Progenitor cell of endocrine pancreas (in vitro differentiated cells): Measurements from ENCODE around the gene SLC2A2. TPM values are rescaled to one million over a fixed set of nuclear protein-coding genes. Genes with fewer than 3 reads are reported as not detected.

Source experiments
- DNase-seq: peaks from one replicate; pipeline ENCODE4 v3.0.0; 2021; ENCODE audit warnings: low spot score; ENCODE audit not compliant: unreplicated experiment
- H3K27ac Mint-ChIP-seq: 2 replicates; pipeline ENCODE4 v1.8.0; 2021; ENCODE audit warnings: mild to moderate bottlenecking, moderate library complexity, mixed read lengths
- H3K27me3 Mint-ChIP-seq: 2 replicates; pipeline ENCODE4 v1.8.0; 2021; ENCODE audit warnings: mixed read lengths
- H3K36me3 Mint-ChIP-seq: 2 replicates; pipeline ENCODE4 v1.8.0; 2022; ENCODE audit warnings: mixed read lengths; ENCODE audit not compliant: insufficient read depth
- H3K4me1 Mint-ChIP-seq: 2 replicates; pipeline ENCODE4 v1.8.0; 2021; ENCODE audit warnings: low read depth, mixed read lengths
- H3K4me3 Mint-ChIP-seq: 2 replicates; pipeline ENCODE4 v1.8.0; 2021; ENCODE audit warnings: low read depth, mild to moderate bottlenecking, moderate library complexity, mixed read lengths
- H3K9me3 Mint-ChIP-seq: 2 replicates; pipeline ENCODE4 v1.8.0; 2021; ENCODE audit warnings: low read depth, mixed read lengths
- CTCF ChIP-seq: fragments of 200-600 bp; sonication (generic); IDR thresholded peaks from one replicate; pipeline ENCODE4 v1.5.0; 2021; ENCODE audit warnings: antibody characterized with exemption, mild to moderate bottlenecking; ENCODE audit not compliant: unreplicated experiment
- total RNA-seq: library from RNA; stranded (reverse); gene quantifications from 2 replicates; pipeline ENCODE4 v1.2.1, GENCODE V29; 2021

Gene SLC2A2
- total RNA-seq, 1 donor from 2014 or later = 1.5 TPM

GRCh38 chr3:171038342-171038741, 11.8 kb upstream of the SLC2A2 start:
- DNase-seq = no peak
- no peak overlapping the region for H3K4me3 Mint-ChIP-seq
- H3K4me1 Mint-ChIP-seq = peaks cover 14% of the 10 kb centered on the region
- no peaks in the 10 kb centered on the region for H3K9me3 Mint-ChIP-seq
- H3K27ac Mint-ChIP-seq = no peak overlapping the region
- no peaks in the 10 kb centered on the region for H3K36me3 Mint-ChIP-seq
- H3K27me3 Mint-ChIP-seq = peaks cover 3% of the 10 kb centered on the region
- TF ChIP-seq CTCF = no peak

GRCh38 chr3:171028779-171029232, 2.3 kb upstream of the SLC2A2 start:
- no peak for DNase-seq
- Mint-ChIP-seq H3K36me3 (no peaks in the 10 kb centered on the region), H3K4me3 (no peak overlapping the region), H3K4me1 (peaks cover 25% of the 10 kb centered on the region), H3K9me3 (no peaks in the 10 kb centered on the region), H3K27ac (no peak overlapping the region), H3K27me3 (peaks cover 3% of the 10 kb centered on the region)
- no peak for TF ChIP-seq CTCF

GRCh38 chr3:171028025-171028778, 1.7 kb upstream of the SLC2A2 start:
- H3K36me3 Mint-ChIP-seq = no peaks in the 10 kb centered on the region
- peaks cover 3% of the 10 kb centered on the region for H3K27me3 Mint-ChIP-seq
- TF ChIP-seq CTCF = no peak

GRCh38 chr3:171023566-171023965, 3.0 kb downstream of the SLC2A2 start:
- H3K27me3 Mint-ChIP-seq = peaks cover 3% of the 10 kb centered on the region
- no peak overlapping the region for H3K27ac Mint-ChIP-seq
- peaks cover 29% of the 10 kb centered on the region for H3K4me1 Mint-ChIP-seq
- TF ChIP-seq CTCF = no peak
- H3K4me3 Mint-ChIP-seq = no peak overlapping the region
- H3K9me3 Mint-ChIP-seq = no peaks in the 10 kb centered on the region
- no peaks in the 10 kb centered on the region for H3K36me3 Mint-ChIP-seq
- DNase-seq = no peak

More at GRCh38 chr3:171028025-171028778, 1.7 kb upstream of the SLC2A2 start:
- Mint-ChIP-seq H3K9me3 (no peaks in the 10 kb centered on the region), H3K27ac (no peak overlapping the region), H3K4me3 (no peak overlapping the region), H3K4me1 (peaks cover 29% of the 10 kb centered on the region)
- DNase-seq = no peak

GRCh38 chr3:171021377-171021776, 5.1 kb downstream of the SLC2A2 start:
- no peak overlapping the region for H3K4me3 Mint-ChIP-seq
- no peak for TF ChIP-seq CTCF
- H3K36me3 Mint-ChIP-seq = no peaks in the 10 kb centered on the region
- H3K4me1 Mint-ChIP-seq = peaks cover 28% of the 10 kb centered on the region
- no peaks in the 10 kb centered on the region for H3K27me3 Mint-ChIP-seq
- no peak overlapping the region for H3K27ac Mint-ChIP-seq
- DNase-seq = no peak
- H3K9me3 Mint-ChIP-seq = no peaks in the 10 kb centered on the region
